Skeletal muscle cell (primary cell): ENCODE data around the gene MEP1B.
A peak's percentile ranks its signal among the peaks of the same experiment; 100 is the strongest.
"Not testable (repeated sequence)": the region's sequence is repeated elsewhere in the genome, so short reads cannot be mapped to it uniquely, and the experiment has no call there.

Source experiments
- DNase-seq: peaks from one replicate; pipeline ENCODE4 v3.0.0-alpha.2; 2010; ENCODE audit warnings: low read depth
- H3K4me3 ChIP-seq: 2 replicates; pipeline ENCODE4 v1.5.1; 2011; ENCODE audit warnings: low read depth, mild to moderate bottlenecking, control low read depth, low read length, moderate library complexity

Gene MEP1B

GRCh38 chr18:32189790-32190189 lies at the start of gene MEP1B:
Gene MEP1B, plus strand, starts transcription at chr18:32190039. Its CDS starts 32 bp downstream, at chr18:32190071.
- DNase-seq = no peak

DNA sequence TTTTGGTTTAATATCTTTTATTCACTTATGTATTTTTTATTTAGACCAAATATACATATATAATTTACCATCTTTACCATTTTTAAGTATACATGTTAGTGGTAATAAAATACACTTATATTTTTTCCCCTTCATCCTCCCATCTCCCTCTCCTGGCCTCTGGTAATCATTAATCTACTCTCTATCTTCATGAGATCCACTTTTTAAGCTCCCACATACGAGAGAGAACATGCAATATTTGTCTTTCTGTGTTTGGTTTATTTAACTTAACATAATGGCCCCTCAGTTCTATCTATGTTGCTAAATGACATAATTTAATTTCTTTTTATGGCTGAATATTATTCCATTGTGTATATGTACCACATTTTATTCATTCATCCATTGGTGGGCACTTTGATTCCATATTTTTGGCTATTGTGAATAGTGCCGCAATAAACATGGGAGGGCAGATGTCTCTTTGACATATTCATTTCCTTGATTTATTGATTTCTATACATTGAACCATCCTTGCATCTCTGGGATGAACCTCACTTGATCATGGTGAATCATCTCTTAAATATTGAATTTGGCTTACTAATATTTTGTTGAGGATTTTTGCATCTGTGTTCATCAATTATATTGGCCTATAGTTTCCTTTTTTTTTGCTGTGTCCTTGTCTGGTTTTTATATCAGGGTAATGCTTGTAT lies 41.5 kb upstream of the MEP1B start:
- DNase-seq = no peak
- no peak overlapping the region for H3K4me3 ChIP-seq

More at GRCh38 chr18:32189790-32190189, at the start of gene MEP1B:
- H3K4me3 ChIP-seq = no peak within 1 kb of the TSS

- no peak for DNase-seq
- H3K4me3 ChIP-seq = no peak overlapping the region
These were observed 37.0 kb upstream of the MEP1B start for GRCh38 chr18:32152705-32153448.

DNA sequence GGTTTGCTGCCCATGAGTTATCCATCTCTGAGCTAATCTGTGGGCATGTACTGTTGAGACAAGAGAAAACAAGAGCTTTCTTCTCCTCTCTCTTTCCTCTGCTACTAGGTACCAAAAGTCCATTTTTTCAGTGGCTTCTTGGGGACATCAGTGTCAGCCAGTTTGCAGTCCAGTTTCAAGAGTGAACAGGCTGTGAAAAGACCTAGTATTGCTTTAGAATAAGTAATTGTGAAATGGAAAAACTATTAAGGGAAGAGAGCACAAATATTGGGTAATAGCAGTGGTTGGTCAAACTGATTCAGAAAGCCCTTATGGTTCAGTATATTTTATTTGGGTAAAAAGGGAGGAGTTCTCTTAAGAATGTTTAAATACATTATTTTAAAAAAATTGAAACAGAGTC lies 33.0 kb upstream of the MEP1B start:
- no peak overlapping the region for H3K4me3 ChIP-seq
- DNase-seq = no peak

DNA sequence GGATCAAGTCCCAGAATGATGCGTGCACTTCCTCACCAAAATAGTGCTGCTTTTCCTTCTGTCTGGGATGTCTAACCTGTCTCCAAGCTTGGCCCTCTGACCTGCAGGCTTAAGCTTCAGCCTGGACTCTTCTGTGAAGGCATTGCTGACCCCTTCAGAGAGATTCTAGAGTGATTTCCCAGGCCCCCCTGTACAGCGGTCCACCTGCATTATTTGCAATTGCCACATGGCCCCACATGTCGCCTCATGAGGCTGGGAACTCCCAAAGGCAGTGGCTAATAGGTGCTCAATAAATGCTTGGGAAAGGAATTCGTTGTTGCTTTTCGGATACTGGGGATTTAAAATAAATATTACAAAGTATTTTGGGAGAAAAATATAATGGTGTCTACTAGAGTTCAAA lies 32.3 kb upstream of the MEP1B start:
- no peak for DNase-seq
- H3K4me3 ChIP-seq = no peak overlapping the region

DNA sequence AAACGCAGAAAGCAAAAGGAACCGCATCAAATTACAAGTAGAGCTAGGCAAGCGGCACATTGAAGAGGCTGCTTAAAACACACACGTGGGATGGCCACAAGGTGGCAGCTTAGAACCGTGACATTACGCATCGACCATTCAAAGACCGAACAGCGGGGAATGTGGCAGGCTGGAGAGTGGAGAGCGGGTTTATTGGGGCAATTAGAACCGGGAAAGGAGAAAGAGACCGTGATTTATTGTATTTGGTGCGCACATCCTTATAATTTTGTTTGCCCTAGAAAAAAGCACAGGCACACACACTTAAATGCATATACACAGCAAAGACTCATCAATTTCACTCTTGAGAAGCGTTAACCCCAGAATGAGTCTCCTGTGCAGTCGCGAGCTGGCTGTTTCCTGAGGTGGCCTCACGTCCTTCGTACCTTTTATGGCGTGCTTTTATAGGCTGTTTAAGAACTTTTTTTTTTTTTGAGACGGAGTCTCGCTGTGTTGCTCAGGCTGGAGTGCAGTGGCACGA lies 31.7 kb upstream of the MEP1B start:
- DNase-seq = peak; percentile 80
- peak overlapping the region; percentile 40 for H3K4me3 ChIP-seq

DNA sequence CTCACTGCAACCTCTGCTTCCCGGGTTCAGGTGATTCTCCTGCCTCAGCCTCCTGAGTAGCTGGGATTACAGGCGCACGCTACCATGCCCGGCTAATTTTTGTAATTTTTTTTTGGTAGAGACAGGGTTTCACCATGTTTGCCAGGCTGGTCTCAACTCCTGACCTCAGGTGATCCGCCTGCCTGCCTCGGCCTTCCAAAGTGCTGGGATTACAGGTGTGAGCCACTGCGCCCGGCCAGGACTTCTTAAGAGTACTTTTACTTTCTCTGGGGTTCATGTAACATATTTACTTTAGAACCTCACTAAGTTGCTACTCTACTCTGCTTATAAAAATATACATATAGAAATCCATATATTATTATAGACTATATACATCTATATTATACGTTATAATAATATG lies 31.2 kb upstream of the MEP1B start:
- H3K4me3 ChIP-seq = peak overlapping the region; percentile 40
- not testable (repeated sequence) for DNase-seq

DNA sequence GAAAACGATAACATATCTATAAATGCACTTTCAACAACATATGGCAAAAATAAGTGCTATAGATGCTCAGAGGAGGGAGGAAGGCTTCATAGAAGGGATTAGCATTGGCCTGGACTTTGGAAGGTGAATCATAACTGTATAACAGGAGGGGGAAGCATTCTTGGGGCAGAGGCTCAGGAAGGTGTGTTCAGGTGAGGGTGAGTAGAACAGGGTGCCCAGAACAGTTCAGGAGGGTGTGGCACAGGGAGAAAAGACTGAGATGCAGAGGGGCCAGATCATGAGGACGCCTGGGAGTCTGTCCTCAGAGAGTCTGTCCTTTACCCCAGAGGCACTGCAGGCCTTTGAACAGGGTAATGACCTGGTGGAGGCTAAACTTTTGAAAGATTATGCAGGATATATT lies 29.3 kb upstream of the MEP1B start:
- no peak for DNase-seq
- no peak overlapping the region for H3K4me3 ChIP-seq

DNA sequence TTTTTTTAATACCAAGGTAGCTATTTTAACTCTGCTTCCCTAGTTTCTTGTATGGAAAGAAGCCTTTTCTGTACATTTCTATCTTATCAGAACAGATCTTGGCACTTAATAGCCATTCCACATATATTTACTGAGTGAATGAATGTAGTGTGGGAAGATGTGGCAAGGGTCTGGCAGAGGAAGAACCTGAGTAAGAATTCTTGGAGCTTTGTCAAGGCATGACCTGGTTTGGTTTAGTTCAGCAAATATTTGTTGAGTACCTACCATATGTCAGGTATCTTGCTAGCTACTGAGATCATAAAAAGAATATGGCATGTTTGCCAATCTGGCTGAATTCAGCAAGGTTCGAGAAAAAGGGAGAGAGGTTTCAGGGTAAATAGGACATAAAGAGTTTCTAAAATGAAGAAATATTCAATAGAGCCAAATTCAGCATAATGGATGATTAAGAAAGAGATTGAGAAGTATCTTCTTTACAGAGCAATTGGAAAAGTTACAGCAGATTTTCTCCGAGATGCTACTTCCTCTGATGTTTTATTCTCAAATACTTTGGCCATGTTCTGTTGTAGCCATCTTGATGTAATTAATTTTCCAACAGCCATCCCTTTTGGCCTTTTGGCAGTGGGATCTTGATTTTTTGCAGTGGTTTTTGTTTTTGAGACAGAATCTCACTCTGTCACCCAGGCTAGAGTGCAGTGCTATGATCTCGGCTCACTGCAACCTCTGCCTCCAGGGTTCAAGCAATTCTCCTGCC lies 21.7 kb upstream of the MEP1B start:
- DNase-seq = no peak
- no peak overlapping the region for H3K4me3 ChIP-seq

DNA sequence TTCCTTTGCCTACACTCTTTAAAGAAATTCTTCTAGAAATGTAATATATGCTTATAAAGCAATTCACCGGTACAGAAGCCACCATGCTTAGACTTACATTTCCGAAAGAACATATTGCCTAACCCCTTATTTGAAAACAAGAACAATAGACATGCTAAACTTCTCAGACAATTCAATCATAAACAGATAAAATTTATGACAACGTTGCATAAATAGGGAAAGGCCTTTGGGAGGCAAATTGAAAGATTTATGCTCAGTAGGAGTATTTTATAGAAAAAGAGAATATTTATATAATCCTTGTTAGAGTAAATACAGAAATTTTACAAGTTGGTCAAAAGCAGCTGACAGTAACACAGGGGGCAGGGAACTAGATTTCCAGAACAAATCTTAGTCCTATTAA lies 16.2 kb upstream of the MEP1B start:
- no peak overlapping the region for H3K4me3 ChIP-seq
- DNase-seq = no peak

- no peak overlapping the region for H3K4me3 ChIP-seq
- no peak for DNase-seq
These were observed 15.1 kb upstream of the MEP1B start for GRCh38 chr18:32174719-32175118.

GRCh38 chr18:32175265-32175664 lies 14.6 kb upstream of the MEP1B start:
- H3K4me3 ChIP-seq = no peak overlapping the region
- no peak for DNase-seq

- not testable (repeated sequence) for DNase-seq, H3K4me3 ChIP-seq
These were observed 13.1 kb upstream of the MEP1B start for GRCh38 chr18:32176745-32177144.

DNA sequence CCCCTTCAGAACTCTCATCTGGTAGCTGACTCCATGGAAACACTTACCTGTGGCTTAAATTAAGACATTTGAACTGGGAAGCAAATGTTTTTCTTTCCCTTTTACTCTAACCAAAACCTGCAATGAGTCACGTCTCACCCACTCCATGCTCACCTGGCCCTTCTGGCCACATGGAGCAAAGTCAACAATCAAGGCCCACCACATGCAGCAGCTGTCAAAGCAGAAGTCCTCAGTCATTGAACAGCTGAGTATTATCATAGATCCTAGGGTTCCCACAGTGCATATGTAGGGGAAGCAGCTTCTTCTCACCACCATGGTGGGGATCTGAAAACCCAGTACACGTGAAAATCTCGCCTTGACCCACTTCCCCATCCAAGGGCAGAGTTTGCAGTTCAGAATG lies 12.3 kb upstream of the MEP1B start:
- H3K4me3 ChIP-seq = no peak overlapping the region
- DNase-seq = no peak

- no peak overlapping the region for H3K4me3 ChIP-seq
- DNase-seq = no peak
These were observed 6.3 kb upstream of the MEP1B start for GRCh38 chr18:32183503-32183902.

DNA sequence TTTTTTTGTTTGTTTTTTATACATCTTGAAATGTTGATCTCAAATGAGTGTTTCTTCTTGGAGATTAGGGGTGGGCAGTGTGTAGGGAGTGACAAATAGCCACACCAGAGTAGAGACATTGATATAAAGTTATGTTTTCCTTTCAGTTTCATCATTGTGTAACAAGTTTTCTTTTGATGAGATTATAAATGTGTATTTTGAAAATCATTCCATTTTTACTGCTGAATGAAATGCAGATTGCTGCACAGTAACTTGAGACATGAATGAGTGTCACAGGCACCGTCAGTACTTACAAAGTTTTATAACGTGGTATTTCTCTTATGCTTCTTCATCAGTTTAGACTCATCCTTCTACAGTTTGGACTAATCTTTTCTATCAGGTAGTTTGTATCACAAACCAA lies 370 bp downstream of the MEP1B start:
- no peak for DNase-seq
- H3K4me3 ChIP-seq = no peak overlapping the region

- no peak overlapping the region for H3K4me3 ChIP-seq
- DNase-seq = no peak
These were observed 6.3 kb downstream of the MEP1B start for GRCh38 chr18:32195881-32196815.

- DNase-seq = no peak
- no peak overlapping the region for H3K4me3 ChIP-seq
These were observed 10.9 kb downstream of the MEP1B start for GRCh38 chr18:32200766-32201165.
